H9 (cell line): Measurements from ENCODE around the gene PRRX2. TPM values are rescaled to one million over a fixed set of nuclear protein-coding genes. Genes with fewer than 3 reads are reported as not detected.

Experiments
- DNase-seq: peaks from one replicate; pipeline ENCODE4 v3.0.0-alpha.2; 2017
- H2AFZ ChIP-seq: one replicate; pipeline ENCODE4 v1.6.1; 2013; ENCODE audit warnings: mild to moderate bottlenecking, low read length, control low read depth, moderate library complexity
- H2AK5ac ChIP-seq: 2 replicates; pipeline ENCODE4 v1.6.1; 2013; ENCODE audit warnings: low read length, control low read depth, mixed read lengths; ENCODE audit not compliant: insufficient read length
- H2BK120ac ChIP-seq: one replicate; pipeline ENCODE4 v1.6.1; 2013; ENCODE audit warnings: low read depth, mild to moderate bottlenecking, low read length, control low read depth, inconsistent platforms; ENCODE audit not compliant: poor library complexity, severe bottlenecking
- H2BK12ac ChIP-seq: 2 replicates; pipeline ENCODE4 v1.6.1; 2013; ENCODE audit warnings: low read length, control low read depth, mixed read lengths, low read depth; ENCODE audit not compliant: insufficient read length
- H2BK15ac ChIP-seq: 2 replicates; pipeline ENCODE4 v1.6.1; 2013; ENCODE audit warnings: low read depth, low read length, control low read depth
- H2BK20ac ChIP-seq: one replicate; pipeline ENCODE4 v1.6.1; 2013; ENCODE audit warnings: low read depth, mild to moderate bottlenecking, low read length, control low read depth, inconsistent platforms; ENCODE audit not compliant: poor library complexity, severe bottlenecking
- H2BK5ac ChIP-seq: 2 replicates; pipeline ENCODE4 v1.6.1; 2013; ENCODE audit warnings: low read length, control low read depth, mixed read lengths; ENCODE audit not compliant: insufficient read length
- H3K14ac ChIP-seq: 2 replicates; pipeline ENCODE4 v1.6.1; 2013; ENCODE audit warnings: low read length, control low read depth; ENCODE audit not compliant: insufficient read depth
- H3K18ac ChIP-seq: 2 replicates; pipeline ENCODE4 v1.6.1; 2013; ENCODE audit warnings: low read depth, mild to moderate bottlenecking, mixed read lengths, low read length, control low read depth; ENCODE audit not compliant: insufficient read length
- H3K23ac ChIP-seq: 2 replicates; pipeline ENCODE4 v1.6.1; 2013; ENCODE audit warnings: low read length, control low read depth, mixed read lengths, low read depth; ENCODE audit not compliant: insufficient read length
- H3K23me2 ChIP-seq: 2 replicates; pipeline ENCODE4 v1.6.1; 2013; ENCODE audit warnings: low read depth, mild to moderate bottlenecking, mixed read lengths, low read length, control low read depth; ENCODE audit not compliant: insufficient read length, poor library complexity, severe bottlenecking
- H3K27ac ChIP-seq: 2 replicates; pipeline ENCODE4 v1.5.1; 2013; ENCODE audit warnings: low read length, control low read depth, mixed read lengths, low read depth; ENCODE audit not compliant: insufficient read length
- H3K27me3 ChIP-seq: 2 replicates; pipeline ENCODE4 v1.6.1; 2013; ENCODE audit warnings: low read length, control low read depth, inconsistent platforms; ENCODE audit not compliant: insufficient read depth
- H3K4ac ChIP-seq: 2 replicates; pipeline ENCODE4 v1.6.1; 2013; ENCODE audit warnings: low read depth, mild to moderate bottlenecking, control low read depth, inconsistent platforms, low read length, moderate library complexity
- H3K4me1 ChIP-seq: 2 replicates; pipeline ENCODE4 v1.6.1; 2013; ENCODE audit warnings: low read length, control low read depth, inconsistent platforms; ENCODE audit not compliant: insufficient read depth
- H3K4me2 ChIP-seq: 2 replicates; pipeline ENCODE4 v1.6.1; 2013; ENCODE audit warnings: low read length, control low read depth, mixed read lengths; ENCODE audit not compliant: insufficient read length, insufficient read depth
- H3K56ac ChIP-seq: 2 replicates; pipeline ENCODE4 v1.6.1; 2013; ENCODE audit warnings: low read depth, mild to moderate bottlenecking, mixed read lengths, low read length, control low read depth; ENCODE audit not compliant: insufficient read length
- H3K79me1 ChIP-seq: 2 replicates; pipeline ENCODE4 v1.6.1; 2013; ENCODE audit warnings: low read depth, mild to moderate bottlenecking, moderate library complexity, low read length, control low read depth, inconsistent platforms; ENCODE audit not compliant: insufficient read depth, poor library complexity, severe bottlenecking
- H3K79me2 ChIP-seq: 2 replicates; pipeline ENCODE4 v1.6.1; 2013; ENCODE audit warnings: low read length, control low read depth, inconsistent platforms; ENCODE audit not compliant: insufficient read depth
- H3K9ac ChIP-seq: 2 replicates; pipeline ENCODE4 v1.6.1; 2013; ENCODE audit warnings: low read length, control low read depth, mixed read lengths; ENCODE audit not compliant: insufficient read length; ENCODE audit errors: extremely low read depth
- H3K9me3 ChIP-seq: one replicate; pipeline ENCODE4 v1.6.1; 2013; ENCODE audit warnings: low read depth, low read length, inconsistent platforms; ENCODE audit not compliant: control insufficient read depth
- H3T11ph ChIP-seq: one replicate; pipeline ENCODE4 v1.6.1; 2013; ENCODE audit warnings: mild to moderate bottlenecking, low read length, control low read depth, inconsistent platforms
- H4K20me1 ChIP-seq: one replicate; pipeline ENCODE4 v1.6.1; 2013; ENCODE audit not compliant: control insufficient read depth, insufficient read length, insufficient read depth
- H4K5ac ChIP-seq: 2 replicates; pipeline ENCODE4 v1.6.1; 2013; ENCODE audit warnings: low read depth, mild to moderate bottlenecking, mixed read lengths, low read length, control low read depth; ENCODE audit not compliant: insufficient read length
- H4K8ac ChIP-seq: replicated peaks from 2 replicates; pipeline ENCODE4 v1.6.1; 2013; ENCODE audit warnings: low read length, control low read depth, mixed read lengths, low read depth; ENCODE audit not compliant: insufficient read length
- H4K91ac ChIP-seq: 2 replicates; pipeline ENCODE4 v1.6.1; 2013; ENCODE audit warnings: low read depth, mild to moderate bottlenecking, moderate library complexity, mixed read lengths, low read length, control low read depth; ENCODE audit not compliant: insufficient read length
- H3K27ac Mint-ChIP-seq, 3 experiments: 2 replicates in 2 of 3; 3 replicates in 1 of 3; pipeline ENCODE4 v1.8.0; 2020 to 2021; ENCODE audit warnings: mixed read lengths in 3 of 3, mild to moderate bottlenecking in 1 of 3, moderate library complexity in 1 of 3
- H3K27me3 Mint-ChIP-seq: 2 replicates; pipeline ENCODE4 v1.8.0; 2021; ENCODE audit warnings: low read depth, mild to moderate bottlenecking, moderate library complexity, mixed read lengths
- H3K36me3 Mint-ChIP-seq, 3 experiments: 2 replicates in 2 of 3; 3 replicates in 1 of 3; pipeline ENCODE4 v1.8.0; 2020 to 2021; ENCODE audit warnings: low read depth in 3 of 3, mixed read lengths in 3 of 3; ENCODE audit not compliant: insufficient read depth in 1 of 3
- H3K4me1 Mint-ChIP-seq, 2 experiments: 2 replicates each; pipeline ENCODE4 v1.8.0; 2020; ENCODE audit warnings: mixed read lengths in 2 of 2
- H3K4me3 Mint-ChIP-seq, 2 experiments: 2 replicates in 1 of 2; 3 replicates in 1 of 2; pipeline ENCODE4 v1.8.0; 2020 to 2021; ENCODE audit warnings: mild to moderate bottlenecking in 2 of 2, mixed read lengths in 2 of 2, moderate library complexity in 1 of 2
- H3K9me3 Mint-ChIP-seq, 2 experiments: 2 replicates in 1 of 2; 3 replicates in 1 of 2; pipeline ENCODE4 v1.8.0; 2020; ENCODE audit warnings: mild to moderate bottlenecking in 2 of 2, mixed read lengths in 2 of 2, moderate library complexity in 1 of 2
- CTCF ChIP-seq: fragments of 200-600 bp; sonication (generic); conservative IDR thresholded peaks from 3 replicates; pipeline ENCODE4 v1.8.0; 2021; ENCODE audit warnings: antibody characterized with exemption, mild to moderate bottlenecking
- WGBS: extraction: QIAGEN DNeasy Blood & Tissue Kit; methylation state at CpG from one replicate; pipeline ENCODE4 v1.1.7; 2013; ENCODE audit warnings: missing lambda C conversion rate, low lambda C conversion rate, mixed read lengths; ENCODE audit not compliant: insufficient read length; ENCODE audit errors: extremely low coverage; 5-methylcytosine and 5-hydroxymethylcytosine counted together
- total RNA-seq: library from RNA; stranded (reverse); gene quantifications from 2 replicates; pipeline ENCODE4 v1.2.1, GENCODE V29; 2021

The PRRX2 gene
- total RNA-seq, 1 experiment from 2014 or later: 3.9 TPM

- H3K79me2 ChIP-seq: no peaks in the 10 kb centered on the region
- H4K5ac ChIP-seq: no peak overlapping the region
- H3K14ac ChIP-seq: no peak overlapping the region
- no peaks in the 10 kb centered on the region for H3K36me3 Mint-ChIP-seq
- no peak overlapping the region; the same call in 1 of the 2 replicates for H2BK15ac ChIP-seq
- H3K27me3 ChIP-seq: no peaks in the 10 kb centered on the region
- H3K27ac Mint-ChIP-seq: no peak overlapping the region
- no peak for TF ChIP-seq CTCF
- H3K27me3 Mint-ChIP-seq: peaks cover 29% of the 10 kb centered on the region
- no peak overlapping the region for H3K4ac ChIP-seq
- H3K9ac ChIP-seq: no peak overlapping the region
- peaks cover 3 to 13% of the 10 kb centered on the region in 2 experiments; a peak in 2 of 4 replicates for H3K4me1 Mint-ChIP-seq
- no peak overlapping the region for H2BK12ac ChIP-seq
- no peaks in the 10 kb centered on the region for H3K79me1 ChIP-seq
- H3K23ac ChIP-seq: no peak overlapping the region
- H2AFZ ChIP-seq: no peak overlapping the region
- H3K23me2 ChIP-seq: peaks cover 11% of the 10 kb centered on the region
- no peak overlapping the region for H4K8ac ChIP-seq
- no peak overlapping the region for H3T11ph ChIP-seq
- H4K20me1 ChIP-seq: no peaks in the 10 kb centered on the region
- H3K4me3 Mint-ChIP-seq: no peak overlapping the region
- no peak overlapping the region for H2BK20ac ChIP-seq
- no peaks in the 10 kb centered on the region for H3K4me1 ChIP-seq
- DNase-seq: no peak
- H3K9me3 Mint-ChIP-seq: no peaks in the 10 kb centered on the region; a peak in 1 of 5 replicates
- no peak overlapping the region for H3K56ac ChIP-seq
- H2BK120ac ChIP-seq: no peak overlapping the region
- H3K4me2 ChIP-seq: no peak overlapping the region
- no CpG with 5 or more reads among the region's 5 CpGs for WGBS
- no peaks in the 10 kb centered on the region for H3K9me3 ChIP-seq
- H2BK5ac ChIP-seq: no peak overlapping the region
- H3K27ac ChIP-seq: no peak overlapping the region
- no peak overlapping the region for H4K91ac ChIP-seq
- H2AK5ac ChIP-seq: no peak overlapping the region
- no peak overlapping the region for H3K18ac ChIP-seq
Measured at GRCh38 chr9:129701549-129701948, 36.1 kb downstream of the PRRX2 start.
